ENCODE data around the gene EMID1.

GRCh38 chr22:29251265-29251664 lies 45.6 kb downstream of the EMID1 start:
- TF ChIP-seq CTCF (IDR thresholded peaks at IDR 0.05): no peak
- TF ChIP-seq POLR2A (IDR thresholded peaks at IDR 0.05): no peak

Measured in testis (tissue), 2 donors.